IMR-90 (cell line): Measurements from ENCODE around the gene ZGLP1. TPM values are rescaled to one million over a fixed set of nuclear protein-coding genes. Genes with fewer than 3 reads are reported as not detected.

ENCODE experiments used
- ATAC-seq: fragments of 200-7000 bp; cut with Tn5 transposase; 2 replicates; pipeline ENCODE4 v1.9.1; 2020; ENCODE audit warnings: low read depth, mild to moderate bottlenecking, moderate library complexity
- BruUV-seq: library from RNA; stranded (reverse); fragments of 400-500 nt; replicated peaks from 2 replicates; lab custom pipeline; 2021; lab: Mats Ljungman, UMichigan
- CTCF ChIA-PET: fragments of 300-600 bp; formaldehyde crosslinking; extraction: SDS; loops from one replicate; lab custom pipeline; 2021; ENCODE audit warnings: antibody characterized with exemption; lab: Yijun Ruan, JAX
- POLR2A ChIA-PET: fragments of 300-600 bp; sonication (Branson Sonifier 250); formaldehyde crosslinking; loops from one replicate; lab custom pipeline; 2022; ENCODE audit warnings: antibody characterized with exemption; ENCODE audit not compliant: unreplicated experiment; lab: Charles Lee
- DNase-seq: peaks from one replicate; pipeline ENCODE4 v3.0.0; 2013
- H2AFZ ChIP-seq: replicated peaks from 2 replicates; pipeline ENCODE3; 2013; ENCODE audit warnings: low read length, mild to moderate bottlenecking; ENCODE audit not compliant: poor library complexity
- H2AK5ac ChIP-seq: 2 replicates; pipeline ENCODE4 v1.6.1; 2013; ENCODE audit warnings: low read depth, low read length, inconsistent platforms
- H2AK9ac ChIP-seq: replicated peaks from 2 replicates; pipeline ENCODE3; 2013; ENCODE audit warnings: mild to moderate bottlenecking, low read depth, low read length, moderate library complexity; ENCODE audit not compliant: poor library complexity
- H2BK120ac ChIP-seq: 2 replicates; pipeline ENCODE4 v1.6.1; 2013; ENCODE audit warnings: low read depth, low read length, inconsistent platforms
- H2BK15ac ChIP-seq: 3 replicates; pipeline ENCODE4 v1.6.1; 2013; ENCODE audit warnings: low read depth, low read length, inconsistent platforms
- H2BK20ac ChIP-seq: 2 replicates; pipeline ENCODE4 v1.6.1; 2013; ENCODE audit warnings: low read depth, mild to moderate bottlenecking, inconsistent platforms, low read length, moderate library complexity
- H2BK5ac ChIP-seq: 2 replicates; pipeline ENCODE4 v1.6.1; 2013; ENCODE audit warnings: mild to moderate bottlenecking, low read depth, low read length, inconsistent platforms; ENCODE audit not compliant: poor library complexity, severe bottlenecking
- H3K14ac ChIP-seq: replicated peaks from 2 replicates; pipeline ENCODE4 v1.6.1; 2013; ENCODE audit warnings: low read depth, low read length, inconsistent platforms
- H3K18ac ChIP-seq: 2 replicates; pipeline ENCODE4 v1.6.1; 2013; ENCODE audit warnings: low read depth, low read length, control low read depth
- H3K23ac ChIP-seq: 2 replicates; pipeline ENCODE4 v1.6.1; 2013; ENCODE audit warnings: low read depth, low read length, inconsistent platforms
- H3K27ac ChIP-seq: 2 replicates; pipeline ENCODE4 v1.5.1; 2013; ENCODE audit warnings: mild to moderate bottlenecking, control low read depth, low read length; ENCODE audit not compliant: insufficient read depth
- H3K27me3 ChIP-seq: 2 replicates; pipeline ENCODE4 v1.6.1; 2013; ENCODE audit warnings: low read length; ENCODE audit not compliant: control insufficient read depth, insufficient read depth
- H3K36me3 ChIP-seq: 2 replicates; pipeline ENCODE4 v1.6.1; 2013; ENCODE audit warnings: low read length, mixed read lengths; ENCODE audit not compliant: control insufficient read depth, insufficient read depth
- H3K4ac ChIP-seq: 2 replicates; pipeline ENCODE4 v1.6.1; 2013; ENCODE audit warnings: low read depth, low read length, inconsistent platforms
- H3K4me1 ChIP-seq: 2 replicates; pipeline ENCODE4 v1.6.1; 2013; ENCODE audit warnings: low read length, mixed read lengths; ENCODE audit not compliant: control insufficient read depth, insufficient read depth
- H3K4me2 ChIP-seq: 2 replicates; pipeline ENCODE4 v1.6.1; 2013; ENCODE audit warnings: low read depth, mild to moderate bottlenecking, control low read depth, low read length, moderate library complexity
- H3K4me3 ChIP-seq: 2 replicates; pipeline ENCODE4 v1.5.1; 2013; ENCODE audit warnings: low read depth, mild to moderate bottlenecking, control low read depth, low read length, moderate library complexity; ENCODE audit not compliant: insufficient read depth
- H3K56ac ChIP-seq: 2 replicates; pipeline ENCODE4 v1.6.1; 2013; ENCODE audit warnings: low read length, inconsistent platforms; ENCODE audit not compliant: insufficient read depth; ENCODE audit errors: extremely low read depth
- H3K79me1 ChIP-seq, 2 experiments: 2 replicates each; pipeline ENCODE4 v1.6.1; 2013; ENCODE audit warnings: low read length in 2 of 2, inconsistent platforms in 1 of 2, low read depth in 1 of 2
- H3K9ac ChIP-seq: 2 replicates; pipeline ENCODE4 v1.6.1; 2013; ENCODE audit warnings: low read depth, low read length, control low read depth
- H3K9me1 ChIP-seq: 2 replicates; pipeline ENCODE4 v1.6.1; 2013; ENCODE audit warnings: low read length, inconsistent platforms; ENCODE audit not compliant: insufficient read depth
- H3K9me3 ChIP-seq: 2 replicates; pipeline ENCODE4 v1.6.1; 2013; ENCODE audit warnings: low read length; ENCODE audit not compliant: control insufficient read depth, insufficient read depth
- H4K20me1 ChIP-seq: 2 replicates; pipeline ENCODE4 v1.6.1; 2013; ENCODE audit warnings: low read length, inconsistent platforms; ENCODE audit not compliant: insufficient read depth
- H4K5ac ChIP-seq: 2 replicates; pipeline ENCODE4 v1.6.1; 2013; ENCODE audit warnings: mild to moderate bottlenecking, low read depth, low read length, control low read depth
- H4K8ac ChIP-seq, 2 experiments: 2 replicates each; pipeline ENCODE4 v1.6.1; 2013; ENCODE audit warnings: low read depth in 2 of 2, low read length in 2 of 2, control low read depth in 1 of 2, inconsistent platforms in 1 of 2
- H4K91ac ChIP-seq: 2 replicates; pipeline ENCODE4 v1.6.1; 2013; ENCODE audit warnings: low read depth, low read length, inconsistent platforms; ENCODE audit not compliant: insufficient read depth
- CEBPB ChIP-seq: IDR thresholded peaks from 2 replicates; pipeline ENCODE4 v1.6.1; 2012; ENCODE audit warnings: low read depth, low read length, improper control_type of control experiment
- ELK1 ChIP-seq: fragments of 150-350 bp; IDR thresholded peaks from 2 replicates; pipeline ENCODE4 v1.6.1; 2016; ENCODE audit warnings: low read depth, mild to moderate bottlenecking, low read length, moderate library complexity, borderline replicate concordance
- MAZ ChIP-seq: IDR thresholded peaks from 2 replicates; pipeline ENCODE4 v1.6.1; 2012; ENCODE audit warnings: low read depth, mild to moderate bottlenecking, low read length, improper control_type of control experiment, moderate library complexity, borderline replicate concordance
- NFE2L2 ChIP-seq: fragments of 150-350 bp; IDR thresholded peaks from 2 replicates; pipeline ENCODE4 v1.6.1; 2016; ENCODE audit warnings: low read depth, mild to moderate bottlenecking, low read length
- RAD21 ChIP-seq: IDR thresholded peaks from 2 replicates; pipeline ENCODE4 v1.6.1; 2012; ENCODE audit warnings: low read length, improper control_type of control experiment
- RFX5 ChIP-seq: IDR thresholded peaks from 2 replicates; pipeline ENCODE4 v1.8.0; 2012; ENCODE audit warnings: low read depth, mild to moderate bottlenecking, low read length, moderate library complexity
- SMC3 ChIP-seq: fragments of 150-350 bp; IDR thresholded peaks from 2 replicates; pipeline ENCODE4 v1.6.1; 2016; ENCODE audit warnings: low read depth, mild to moderate bottlenecking, antibody characterized with exemption, low read length, moderate library complexity
- WGBS, 2 experiments: methylation state at CpG; one replicate each; pipeline versions ENCODE4 v1.1.5 to v1.1.7; 2013; ENCODE audit warnings: missing lambda C conversion rate in 2 of 2; ENCODE audit not compliant: insufficient read length in 1 of 2; ENCODE audit errors: extremely low coverage in 2 of 2; 5-methylcytosine and 5-hydroxymethylcytosine counted together
- dilution Hi-C: fragments of 300-500 bp; cut with HindIII; formaldehyde crosslinking; loops from one replicate; pipeline ENCODE4 v1.14.3; 2018; ENCODE audit warnings: low sequenced_read_pairs; ENCODE audit not compliant: unreplicated experiment
- in situ Hi-C: fragments of 300-500 bp; cut with MboI; formaldehyde crosslinking; loops from 3 replicates; pipeline ENCODE4 v1.14.3; 2019; ENCODE audit warnings: low sequenced_read_pairs, inconsistent platforms, mixed read lengths
- intact Hi-C: fragments of 100-400 bp; cut with micrococcal nuclease; formaldehyde crosslinking; loops from 2 replicates; pipeline ENCODE4 v1.10.0; 2022
- polyA plus RNA-seq, 3 experiments: library from polyadenylated mRNA; depleted of rRNA; stranded (reverse); fragments of >200 nt; gene quantifications; 2 replicates each; pipeline ENCODE4 v1.2.3, GENCODE V29; 2012; ENCODE audit warnings: low replicate concordance in 1 of 3
- total RNA-seq: library from RNA; depleted of rRNA; stranded (reverse); fragments of >200 nt; gene quantifications from 2 replicates; pipeline ENCODE4 v1.2.3, GENCODE V29; 2012

The ZGLP1 gene
- total and polyA plus RNA-seq, 2 of the 4 experiments (the other 2 are of a cell fraction) = 0.54 to 3.1 TPM

- no peaks in the 10 kb centered on the region for H4K20me1 ChIP-seq
- no TSS peak for BruUV-seq
- POLR2A ChIA-PET = no interaction called here
Observed at GRCh38 chr19:10262771-10263170, 46.8 kb downstream of the ZGLP1 start.

More at GRCh38 chr19:10262771-10263170, 46.8 kb downstream of the ZGLP1 start:
- Histone ChIP-seq H3K9me3 (no peaks in the 10 kb centered on the region), H2BK5ac (no peak overlapping the region), H3K27ac (no peak overlapping the region), H3K36me3 (peaks cover 14% of the 10 kb centered on the region), H3K9ac (no peak overlapping the region), H3K23ac (no peak overlapping the region), H4K91ac (no peak overlapping the region), H4K8ac (no peak overlapping the region), H3K18ac (no peak overlapping the region), H3K14ac (no peak overlapping the region), H2AK9ac (no peak overlapping the region), H3K4me3 (no peak overlapping the region), H2BK20ac (no peak overlapping the region), H2BK15ac (no peak overlapping the region), H3K56ac (no peak overlapping the region), H2BK120ac (no peak overlapping the region), H3K79me1 (no peaks in the 10 kb centered on the region), H3K4me1 (no peaks in the 10 kb centered on the region), H3K27me3 (no peaks in the 10 kb centered on the region), H3K4ac (no peak overlapping the region), H3K4me2 (no peak overlapping the region), H4K5ac (no peak overlapping the region), H2AK5ac (no peak overlapping the region), H2AFZ (peak overlapping the region; percentile 69), H3K9me1 (no peaks in the 10 kb centered on the region)
- no CpG with 5 or more reads among the region's 7 CpGs for WGBS, 2 experiments
- dilution Hi-C loops = no loop called here
- CTCF ChIA-PET = no interaction called here
- DNase-seq (peak; percentile 65), ATAC-seq (no peak)
- intact Hi-C loops = no loop called here
- no peak for TF ChIP-seq CEBPB
- no peak for TF ChIP-seq ELK1
- TF ChIP-seq RAD21 = no peak
- TF ChIP-seq NFE2L2 = no peak
- no peak for TF ChIP-seq SMC3
- TF ChIP-seq RFX5 = no peak
- no peak for TF ChIP-seq MAZ
- in situ Hi-C loops = loop anchor here (5.0 kb wide), 1 partner anchor 125 kb away; no protein-coding TSS in a partner anchor
